Measurements from ENCODE around the gene ST6GALNAC6. TPM values are rescaled to one million over a fixed set of nuclear protein-coding genes. Genes with fewer than 3 reads are reported as not detected.

ST6GALNAC6 gene
- total RNA-seq, 1 donor from 2014 or later, result 14.3 TPM

- Histone ChIP-seq H3K79me2 (ENCODE audit: low read depth) (no peaks in the 10 kb centered on the region), H3K27ac (no peak overlapping the region), H3K4me3 (no peak overlapping the region), H3K27me3 (no peaks in the 10 kb centered on the region), H3K4me2 (no peak overlapping the region), H3F3A (ENCODE audit: low read depth) (peaks cover 30% of the 10 kb centered on the region), H3K36me3 (no peaks in the 10 kb centered on the region), H3K4me1 (peaks cover 3% of the 10 kb centered on the region), H2AFZ (replicated peaks) (no peak overlapping the region), H3K9me3 (ENCODE audit: low read depth) (no peaks in the 10 kb centered on the region), H4K20me1 (ENCODE audit: low read depth) (peaks cover 27% of the 10 kb centered on the region), H3K9ac (no peak overlapping the region)
- no peak overlapping the region for H3K27ac Mint-ChIP-seq
- TF ChIP-seq EZH2phosphoT487 (IDR thresholded peaks at IDR 0.05), result no peak
- TF ChIP-seq EZH2 (IDR thresholded peaks at IDR 0.05), result no peak
- TF ChIP-seq CTCF (IDR thresholded peaks at IDR 0.05), result no peak
- H3K36me3 Mint-ChIP-seq, result peaks cover 13% of the 10 kb centered on the region
- H3K4me1 Mint-ChIP-seq, result peaks cover 13% of the 10 kb centered on the region
- DNase-seq (ENCODE audit: low spot score), result no peak
- peak overlapping the region; percentile 50 for H3K4me3 Mint-ChIP-seq
- H3K27me3 Mint-ChIP-seq (ENCODE audit: insufficient read depth, low read depth), result peaks cover 9% of the 10 kb centered on the region
- H3K9me3 Mint-ChIP-seq, result no peaks in the 10 kb centered on the region
Measured at GRCh38 chr9:127943011-127943662, 43.7 kb upstream of the ST6GALNAC6 start.

- Mint-ChIP-seq H3K9me3 (no peaks in the 10 kb centered on the region), H3K4me3 (peak overlapping the region; percentile 50), H3K27ac (no peak overlapping the region), H3K27me3 (ENCODE audit: insufficient read depth, low read depth) (peaks cover 14% of the 10 kb centered on the region), H3K4me1 (peaks cover 19% of the 10 kb centered on the region), H3K36me3 (peaks cover 13% of the 10 kb centered on the region)
- Histone ChIP-seq H4K20me1 (ENCODE audit: low read depth) (peaks cover 27% of the 10 kb centered on the region), H3K79me2 (ENCODE audit: low read depth) (peaks cover 1% of the 10 kb centered on the region), H3F3A (ENCODE audit: low read depth) (peaks cover 31% of the 10 kb centered on the region), H2AFZ (replicated peaks) (no peak overlapping the region), H3K4me3 (no peak overlapping the region), H3K27ac (no peak overlapping the region), H3K27me3 (no peaks in the 10 kb centered on the region), H3K4me2 (no peak overlapping the region), H3K9ac (peak overlapping the region; percentile 27), H3K36me3 (no peaks in the 10 kb centered on the region), H3K4me1 (peaks cover 3% of the 10 kb centered on the region), H3K9me3 (ENCODE audit: low read depth) (no peaks in the 10 kb centered on the region)
- peak; percentile 87 for TF ChIP-seq CTCF (IDR thresholded peaks at IDR 0.05)
- TF ChIP-seq EZH2 (IDR thresholded peaks at IDR 0.05), result no peak
- TF ChIP-seq EZH2phosphoT487 (IDR thresholded peaks at IDR 0.05), result no peak
- DNase-seq (ENCODE audit: low spot score), result peak; percentile 83
Measured at GRCh38 chr9:127942216-127943010, 43.0 kb upstream of the ST6GALNAC6 start.

GRCh38 chr9:127941961-127942215 lies 42.5 kb upstream of the ST6GALNAC6 start:
- no peak overlapping the region for H3K4me3 ChIP-seq
- H2AFZ ChIP-seq (replicated peaks), result no peak overlapping the region
- no peak for TF ChIP-seq EZH2phosphoT487 (IDR thresholded peaks at IDR 0.05)
- no peak for TF ChIP-seq CTCF (IDR thresholded peaks at IDR 0.05)
- no peak for TF ChIP-seq EZH2 (IDR thresholded peaks at IDR 0.05)
- no peak for DNase-seq (ENCODE audit: low spot score)
- Mint-ChIP-seq H3K27ac (no peak overlapping the region), H3K36me3 (peaks cover 16% of the 10 kb centered on the region), H3K9me3 (no peaks in the 10 kb centered on the region), H3K4me3 (no peak overlapping the region), H3K27me3 (ENCODE audit: insufficient read depth, low read depth) (peaks cover 13% of the 10 kb centered on the region), H3K4me1 (peaks cover 24% of the 10 kb centered on the region)
- H3K27me3 ChIP-seq, result no peaks in the 10 kb centered on the region
- peaks cover 6% of the 10 kb centered on the region for H3K79me2 ChIP-seq (ENCODE audit: low read depth)
- no peak overlapping the region for H3K27ac ChIP-seq
- H3K9ac ChIP-seq, result peak overlapping the region; percentile 27
- H3K9me3 ChIP-seq (ENCODE audit: low read depth), result no peaks in the 10 kb centered on the region
- no peaks in the 10 kb centered on the region for H3K36me3 ChIP-seq
- H3F3A ChIP-seq (ENCODE audit: low read depth), result peaks cover 31% of the 10 kb centered on the region
- no peak overlapping the region for H3K4me2 ChIP-seq
- peaks cover 31% of the 10 kb centered on the region for H4K20me1 ChIP-seq (ENCODE audit: low read depth)
- peaks cover 5% of the 10 kb centered on the region for H3K4me1 ChIP-seq

Data from neural progenitor cell (in vitro differentiated cells).